Glomerular visceral epithelial cell (primary cell): ENCODE measurements around the gene HOTAIR.

Source experiments
- DNase-seq: peaks from one replicate; pipeline ENCODE4 v3.0.0-alpha.2; 2016; ENCODE audit errors: extremely low spot score

The HOTAIR gene

DNA sequence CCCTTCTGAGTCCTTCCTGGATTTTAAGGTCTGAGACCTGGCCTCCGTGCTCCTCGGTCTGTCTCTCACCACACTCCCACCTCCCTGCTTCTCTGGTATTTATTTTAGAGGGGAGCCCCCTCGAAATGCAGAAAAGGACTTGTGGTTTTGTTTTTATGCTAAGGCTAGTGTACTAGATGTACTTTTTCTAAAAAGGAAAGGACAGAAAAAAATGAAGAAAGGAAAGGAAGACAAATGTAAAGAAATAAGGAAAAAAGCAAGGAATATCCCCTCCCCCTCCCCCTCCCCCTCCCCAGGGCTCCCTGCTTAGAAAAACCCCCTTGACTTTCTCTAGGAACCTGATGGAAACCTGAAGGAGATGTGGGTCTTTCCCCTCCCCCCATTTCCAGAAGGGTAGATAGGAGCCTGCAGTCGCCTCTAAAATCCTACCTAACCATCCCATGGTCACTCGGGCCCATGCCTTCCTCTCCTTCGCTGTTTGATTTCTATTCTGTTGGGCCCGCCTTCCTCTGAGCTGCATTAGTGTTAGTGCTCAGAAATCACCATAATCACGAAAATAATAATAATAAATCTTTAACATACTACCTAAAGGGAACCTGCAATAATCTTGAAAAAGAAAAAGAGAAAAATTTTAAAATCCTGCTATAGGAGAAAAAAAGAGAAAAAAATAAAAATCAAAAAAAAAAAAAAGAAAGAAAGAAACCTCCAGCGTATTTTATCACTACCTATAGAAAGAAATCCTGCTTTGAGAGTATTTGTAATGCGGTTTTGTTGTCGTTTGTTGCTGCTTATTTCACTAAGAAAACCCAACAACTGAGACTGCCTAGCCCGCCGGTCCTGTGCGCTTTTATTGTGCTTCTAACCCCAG, 37.1 kb upstream of the HOTAIR start:
- DNase-seq: no peak

DNA sequence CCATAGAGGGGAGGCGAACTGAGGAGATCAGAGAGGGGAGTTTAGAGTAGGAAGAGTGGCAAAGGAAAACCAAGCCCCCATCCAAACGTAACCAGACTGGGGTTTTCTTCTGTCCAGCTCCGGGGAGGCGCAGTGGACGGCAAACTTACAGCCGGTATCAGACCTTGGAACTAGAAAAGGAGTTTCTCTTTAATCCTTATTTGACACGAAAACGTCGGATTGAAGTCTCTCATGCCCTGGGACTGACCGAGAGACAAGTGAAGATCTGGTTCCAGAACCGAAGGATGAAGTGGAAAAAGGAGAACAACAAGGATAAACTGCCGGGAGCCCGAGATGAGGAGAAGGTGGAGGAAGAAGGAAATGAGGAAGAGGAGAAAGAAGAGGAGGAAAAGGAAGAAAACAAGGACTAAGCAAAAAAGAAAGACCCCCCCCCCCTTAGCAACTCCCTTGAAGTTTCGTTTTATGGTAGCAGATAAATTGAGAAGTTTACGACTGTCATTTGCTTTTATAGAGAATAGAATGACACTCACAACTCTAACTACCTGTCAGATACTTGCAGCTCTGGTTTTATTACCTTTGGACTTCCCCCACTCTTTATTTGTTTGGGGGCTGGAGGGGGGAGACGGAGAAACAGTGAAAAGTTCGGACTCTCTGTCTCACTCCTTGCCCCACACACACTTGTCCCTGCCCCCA, 36.4 kb upstream of the HOTAIR start:
- no peak for DNase-seq

DNA sequence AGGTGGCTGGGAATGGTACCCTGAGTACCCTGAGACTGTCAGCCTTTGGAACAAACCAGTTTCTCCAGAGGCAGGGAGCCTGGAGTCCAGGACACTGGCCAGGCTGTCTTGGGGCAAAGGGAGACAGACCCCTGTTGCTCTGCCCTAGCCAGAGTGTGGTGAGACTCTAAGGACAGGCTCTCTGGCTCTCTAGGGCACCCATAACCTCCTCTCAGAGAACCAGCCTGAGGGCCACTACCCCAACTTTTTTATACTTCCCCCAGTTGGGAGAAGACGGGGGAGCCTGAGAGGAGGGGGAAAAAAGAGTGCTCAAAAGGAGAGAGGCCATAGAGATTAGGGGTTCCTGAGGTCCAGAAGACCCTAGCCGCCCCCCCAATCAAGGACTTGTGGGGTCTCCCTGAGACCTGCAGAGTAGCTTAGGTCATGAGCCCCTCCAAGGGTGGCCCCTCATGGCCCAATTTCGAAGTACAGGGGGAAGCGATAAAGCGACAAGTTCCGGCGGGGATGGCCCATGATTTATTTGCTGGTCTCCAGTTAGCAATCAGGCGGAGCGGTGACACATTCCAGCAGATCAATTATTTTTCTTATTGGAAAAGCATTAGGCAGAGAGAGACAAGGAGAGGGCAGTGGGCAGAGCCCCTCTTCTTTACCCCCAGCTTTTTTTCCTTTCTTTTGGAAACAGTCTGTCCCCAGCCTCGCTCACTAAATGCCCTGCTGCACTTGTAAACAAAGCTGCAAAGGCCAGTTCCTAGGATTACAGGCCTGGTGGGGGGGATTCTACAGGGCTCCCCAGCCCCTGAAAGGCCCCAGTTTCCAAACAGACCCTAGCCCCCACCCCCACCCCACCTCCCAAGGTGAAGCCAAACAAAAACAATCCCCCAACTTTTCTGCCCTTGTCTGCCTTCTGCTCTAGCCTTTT, 35.6 kb upstream of the HOTAIR start:
- no peak for DNase-seq

DNA sequence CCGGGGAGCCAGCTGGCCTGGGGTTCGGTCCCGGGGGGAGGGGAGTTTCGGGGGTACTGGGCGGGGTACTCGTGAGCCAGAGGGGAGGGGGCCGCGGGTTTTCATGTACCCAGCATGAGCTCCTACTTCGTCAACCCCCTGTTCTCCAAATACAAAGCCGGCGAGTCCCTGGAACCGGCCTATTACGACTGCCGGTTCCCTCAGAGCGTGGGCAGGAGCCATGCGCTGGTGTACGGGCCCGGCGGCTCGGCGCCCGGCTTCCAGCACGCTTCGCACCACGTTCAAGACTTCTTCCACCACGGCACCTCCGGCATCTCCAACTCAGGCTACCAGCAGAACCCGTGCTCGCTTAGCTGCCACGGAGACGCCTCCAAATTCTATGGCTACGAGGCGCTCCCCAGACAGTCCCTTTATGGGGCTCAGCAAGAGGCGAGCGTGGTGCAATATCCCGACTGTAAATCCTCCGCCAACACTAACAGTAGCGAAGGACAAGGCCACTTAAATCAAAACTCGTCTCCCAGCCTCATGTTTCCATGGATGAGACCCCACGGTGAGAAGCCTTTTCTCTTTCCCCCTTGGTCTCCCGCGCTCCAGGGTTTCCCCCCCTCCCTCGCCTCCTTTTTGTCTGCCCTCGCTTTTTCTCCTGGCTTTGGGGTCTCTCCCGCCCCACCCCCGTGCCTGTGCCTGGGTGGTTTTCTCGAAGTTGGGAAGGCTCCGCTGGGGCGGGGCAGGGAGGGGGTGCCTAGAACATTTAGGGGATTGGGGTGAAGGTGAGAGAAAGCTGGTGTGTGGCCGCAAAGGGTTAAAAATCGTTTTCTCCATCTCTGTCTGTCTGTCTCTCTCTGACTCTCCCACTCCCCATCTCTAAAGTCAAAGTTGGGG, 34.7 kb upstream of the HOTAIR start:
- no peak for DNase-seq

DNA sequence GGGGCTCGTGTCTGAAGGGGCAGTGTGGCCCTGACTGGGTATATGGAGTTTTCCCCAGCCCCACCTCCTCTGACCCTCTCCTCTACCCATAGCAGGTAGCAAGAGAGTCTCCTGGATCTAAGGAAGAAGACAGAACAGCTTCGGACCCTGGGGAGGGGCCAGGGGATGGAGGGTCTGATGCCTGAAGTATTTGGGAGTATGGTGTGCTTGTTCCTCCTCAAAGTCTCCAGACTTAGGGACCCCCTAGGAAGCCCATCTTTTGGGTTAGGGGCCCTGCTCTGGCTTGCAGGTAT, 33.5 kb upstream of the HOTAIR start:
- no peak for DNase-seq

DNA sequence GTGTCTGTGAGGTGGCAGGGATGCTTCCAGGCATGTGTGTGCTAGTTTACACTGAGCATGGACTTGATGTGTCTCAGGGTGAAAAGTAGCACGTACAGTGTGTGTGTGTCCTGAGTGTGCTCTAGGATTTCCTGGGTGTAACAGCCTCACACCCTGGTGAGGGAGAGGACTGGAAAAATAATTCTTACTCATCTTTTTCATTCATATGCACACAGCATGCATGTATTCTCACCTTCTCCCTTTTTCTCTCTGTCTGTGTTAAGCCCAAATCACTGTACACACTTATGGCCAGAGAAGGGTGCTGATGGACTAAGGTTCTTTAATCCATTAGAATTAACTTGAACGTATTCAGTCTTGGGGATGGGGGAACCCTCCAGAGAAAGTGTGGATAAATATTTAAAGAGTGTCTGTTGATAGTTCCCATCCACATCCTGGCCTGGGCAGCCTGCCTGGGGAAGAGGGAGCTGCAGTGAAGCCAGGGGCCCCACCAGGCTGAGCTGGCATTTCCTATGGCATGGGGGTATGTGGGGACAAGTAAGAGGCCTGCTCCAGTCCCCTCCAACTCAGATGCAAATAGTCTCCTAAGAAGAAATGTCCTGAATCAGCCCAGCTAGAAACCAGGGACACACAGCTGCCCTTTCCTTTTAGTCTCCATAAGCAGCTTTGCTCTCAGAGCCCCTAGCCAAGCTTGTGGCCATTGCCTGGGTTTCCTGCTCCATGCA, 32.9 kb upstream of the HOTAIR start:
- no peak for DNase-seq

DNA sequence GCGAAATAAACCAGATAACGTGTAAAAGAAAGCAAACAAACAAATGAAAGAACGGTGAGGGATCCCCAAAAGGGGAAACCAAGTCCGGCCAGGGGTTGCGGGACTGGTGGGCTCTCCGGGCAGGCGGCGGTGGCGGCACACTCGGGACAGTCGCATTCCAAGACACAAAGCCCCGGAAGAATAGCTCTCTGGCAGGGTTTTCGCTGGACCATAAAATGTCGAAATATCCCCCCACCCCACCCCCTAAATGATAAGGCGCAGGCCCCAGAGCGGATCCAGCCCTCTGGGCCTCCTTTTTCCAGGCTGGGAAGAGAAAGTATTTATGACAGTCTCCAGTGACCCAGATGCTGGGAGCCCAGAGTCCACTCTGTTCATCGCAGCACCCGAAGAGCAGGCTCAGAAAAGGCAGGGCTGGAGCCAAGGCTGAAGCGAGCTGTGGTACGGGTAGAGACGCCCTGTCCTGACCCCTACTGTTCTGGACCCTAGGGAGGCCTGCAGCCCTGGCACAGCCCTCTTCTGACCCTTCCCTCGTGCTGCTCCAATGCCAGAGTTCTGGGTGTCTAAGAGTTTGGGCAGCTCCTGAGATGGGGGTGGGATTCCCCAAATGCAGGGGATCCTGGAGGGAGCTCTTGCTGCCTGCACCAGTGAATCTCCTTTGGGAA, 31.9 kb upstream of the HOTAIR start:
- no peak for DNase-seq

DNA sequence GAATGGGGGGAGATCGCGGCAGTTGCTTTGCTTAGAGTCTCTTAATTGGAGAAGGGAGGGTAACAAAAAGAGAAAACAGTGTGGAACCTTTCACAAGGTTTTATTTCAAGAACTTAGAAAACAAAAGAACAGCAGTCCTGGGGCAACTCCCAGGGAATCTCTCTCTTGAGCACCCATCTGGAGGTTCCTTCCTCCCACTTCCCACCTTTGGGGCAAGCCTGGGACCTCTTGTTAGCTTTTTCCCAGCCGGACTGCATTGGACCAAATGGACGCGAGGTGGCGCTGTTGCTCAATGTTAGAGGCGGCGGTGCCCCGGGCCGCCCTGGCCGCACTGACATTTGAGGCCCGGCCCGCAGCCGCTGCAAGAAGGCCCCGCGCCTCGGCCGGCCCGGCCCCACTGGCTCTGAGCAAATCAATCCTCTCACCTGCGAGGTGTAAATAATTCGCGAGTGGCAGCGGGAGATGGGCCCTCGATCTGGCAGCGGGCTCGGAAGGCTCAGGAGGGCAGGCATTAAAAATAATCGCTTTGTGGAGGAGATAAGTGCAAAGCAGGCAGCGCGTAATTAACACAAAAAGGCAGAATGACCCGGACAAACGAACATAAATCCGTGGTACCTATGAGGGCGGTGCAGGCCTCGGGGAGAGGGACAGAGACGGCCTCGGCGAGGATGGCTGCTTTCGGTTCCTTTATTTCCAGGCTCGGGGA, 31.3 kb upstream of the HOTAIR start:
- DNase-seq: peak; percentile 84

DNA sequence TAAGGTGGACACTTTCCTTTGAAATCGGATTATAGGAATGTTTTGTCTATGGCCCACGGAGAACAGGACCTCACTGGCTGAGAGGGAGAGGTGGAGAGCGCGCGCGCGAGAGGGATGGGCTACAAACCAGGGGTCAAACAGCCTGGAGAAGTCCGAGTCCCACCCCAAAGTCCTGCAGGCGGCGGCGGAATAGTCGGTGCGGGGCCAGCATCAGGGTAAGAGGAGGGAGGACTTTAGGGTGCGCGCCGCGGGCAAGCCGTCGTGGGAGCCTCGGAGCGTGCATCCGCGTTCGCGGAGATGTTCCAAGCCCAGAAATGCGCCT, 30.7 kb upstream of the HOTAIR start:
- DNase-seq: no peak

DNA sequence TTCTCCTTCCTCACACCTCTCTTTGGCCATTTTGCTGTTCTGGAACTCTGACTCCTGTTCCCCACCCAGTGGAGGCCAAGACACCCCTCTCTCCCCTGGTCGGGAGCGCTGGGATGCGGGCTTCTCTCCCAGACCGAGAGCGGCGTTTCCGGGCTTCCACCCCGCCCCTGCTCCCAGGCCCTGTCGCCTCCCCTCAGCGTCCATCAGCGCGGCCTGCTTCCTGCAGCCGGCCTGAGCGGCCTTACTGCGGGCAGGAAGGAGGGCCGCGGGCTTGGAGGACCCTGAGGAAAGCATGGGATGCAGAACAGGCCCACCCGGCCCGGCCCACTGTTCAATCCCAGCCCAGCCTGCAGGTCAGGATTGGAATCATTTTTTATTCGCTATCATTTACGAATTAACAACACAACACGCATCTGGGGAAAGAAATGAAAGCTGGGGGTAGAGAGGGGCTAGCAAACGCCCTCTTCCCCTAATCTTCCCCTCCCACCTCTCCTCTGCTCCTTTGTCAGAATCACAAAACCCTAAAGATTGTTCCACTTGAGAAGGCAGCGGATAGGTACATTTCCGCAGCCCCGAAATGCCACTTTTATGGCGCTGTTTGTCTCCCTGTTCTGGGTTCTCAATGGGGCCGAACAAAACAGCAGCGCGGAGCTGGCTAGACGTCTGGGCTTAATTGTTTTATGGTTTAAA, 30.2 kb upstream of the HOTAIR start:
- no peak for DNase-seq

DNA sequence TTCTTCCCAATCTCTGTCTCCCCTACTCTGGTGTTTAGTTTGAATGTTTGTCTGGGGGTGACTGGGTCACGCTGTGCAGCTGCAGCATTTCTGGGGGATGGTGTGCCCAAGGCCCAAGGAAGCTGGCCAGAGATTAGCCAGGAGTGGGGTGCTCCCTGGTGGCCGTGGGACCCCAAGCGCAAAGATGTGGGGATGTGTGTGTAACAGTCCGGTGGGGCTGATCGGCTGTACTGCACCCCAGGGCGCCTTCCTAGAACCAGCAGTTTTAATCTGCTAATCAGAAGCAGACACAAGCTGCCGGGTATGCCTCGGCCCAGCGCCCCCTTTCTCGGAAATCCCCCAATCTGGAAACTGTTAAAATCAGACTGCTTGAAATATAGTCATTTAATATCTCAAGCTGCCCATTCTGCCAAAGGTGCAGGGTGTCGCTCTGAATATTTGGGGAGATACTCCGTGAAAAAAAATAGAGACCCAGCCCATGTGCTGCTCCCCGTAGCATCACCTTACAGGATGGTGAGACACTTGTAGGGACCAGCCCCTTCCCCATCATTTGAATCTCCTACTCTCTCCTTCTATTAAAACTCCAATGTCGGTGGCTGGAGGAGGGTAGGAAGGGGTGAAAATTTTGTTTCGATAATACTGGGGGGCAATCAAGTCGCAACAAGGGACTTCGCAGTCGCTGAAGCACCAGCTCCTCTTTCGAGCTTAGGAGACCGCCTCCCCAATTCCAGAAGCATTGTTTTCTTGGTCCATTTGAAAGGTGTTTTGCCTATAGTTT, 29.5 kb upstream of the HOTAIR start:
- DNase-seq: no peak

DNA sequence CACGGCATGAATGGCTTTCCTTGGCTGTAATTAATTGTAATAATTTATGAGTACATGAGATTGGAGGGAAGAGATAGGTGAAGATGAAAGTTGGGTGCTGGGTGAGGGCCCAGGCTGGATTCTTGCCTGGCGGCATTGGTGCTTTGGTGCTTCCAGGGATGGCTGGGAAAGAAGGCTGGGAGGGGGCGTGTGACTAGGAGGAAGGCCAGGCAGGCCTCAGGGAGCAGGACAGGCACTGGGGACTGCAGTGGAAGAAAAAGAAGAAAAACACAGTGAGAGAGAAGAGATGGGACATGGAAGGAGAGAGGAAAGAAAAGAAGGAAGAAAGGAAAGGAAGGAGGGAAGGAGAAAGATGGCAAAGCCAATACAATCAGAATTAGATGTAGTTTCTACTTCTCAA, 28.9 kb upstream of the HOTAIR start:
- DNase-seq: no peak

DNA sequence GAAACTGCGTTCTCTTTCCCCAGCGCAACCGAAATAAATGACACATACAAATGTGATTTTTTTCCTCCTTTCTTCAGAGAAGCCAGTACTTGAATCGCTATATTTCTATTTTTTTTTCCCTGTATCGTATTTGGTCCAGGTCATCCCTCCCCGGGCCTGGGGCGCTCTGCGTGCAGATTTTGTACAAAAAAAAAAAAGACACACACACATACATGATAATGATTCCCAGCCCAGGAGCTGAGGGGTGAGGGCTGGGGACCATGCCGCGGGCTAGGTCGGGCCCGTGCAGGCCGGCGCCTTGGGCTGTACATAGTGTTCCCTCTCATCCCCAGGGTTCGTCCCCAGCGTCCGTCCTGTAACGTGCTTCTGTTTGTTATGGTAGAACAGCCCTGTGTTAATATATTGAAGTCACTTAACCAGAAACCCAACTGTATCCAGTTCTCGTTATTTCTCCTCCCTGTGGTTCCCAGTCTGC, 28.2 kb upstream of the HOTAIR start:
- DNase-seq: no peak

DNA sequence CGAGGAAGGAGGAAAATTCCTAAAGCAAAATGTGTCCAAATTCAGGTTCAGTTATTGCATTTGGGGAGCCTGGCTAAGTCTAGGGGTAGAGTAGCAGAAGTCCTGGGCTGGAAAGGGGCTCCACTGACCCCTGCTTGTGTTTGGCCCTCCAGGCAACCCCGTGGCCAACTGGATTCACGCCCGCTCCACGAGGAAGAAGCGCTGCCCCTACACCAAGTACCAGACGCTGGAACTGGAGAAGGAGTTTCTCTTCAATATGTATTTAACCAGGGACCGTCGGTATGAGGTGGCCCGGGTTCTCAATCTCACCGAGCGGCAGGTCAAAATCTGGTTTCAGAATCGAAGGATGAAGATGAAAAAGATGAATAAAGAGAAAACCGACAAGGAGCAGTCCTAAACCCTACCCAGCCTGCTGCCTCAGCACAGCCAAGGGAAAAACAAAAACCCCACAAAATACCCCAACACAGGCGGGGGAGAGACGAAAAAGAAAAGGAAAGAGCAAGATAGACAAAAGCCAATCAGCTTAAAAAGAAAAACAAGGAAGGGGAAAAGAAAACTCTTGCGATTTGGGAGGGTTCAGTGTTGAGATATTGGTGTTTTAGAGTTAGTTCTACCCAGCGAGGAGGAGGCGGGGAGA, 27.6 kb upstream of the HOTAIR start:
- DNase-seq: no peak

DNA sequence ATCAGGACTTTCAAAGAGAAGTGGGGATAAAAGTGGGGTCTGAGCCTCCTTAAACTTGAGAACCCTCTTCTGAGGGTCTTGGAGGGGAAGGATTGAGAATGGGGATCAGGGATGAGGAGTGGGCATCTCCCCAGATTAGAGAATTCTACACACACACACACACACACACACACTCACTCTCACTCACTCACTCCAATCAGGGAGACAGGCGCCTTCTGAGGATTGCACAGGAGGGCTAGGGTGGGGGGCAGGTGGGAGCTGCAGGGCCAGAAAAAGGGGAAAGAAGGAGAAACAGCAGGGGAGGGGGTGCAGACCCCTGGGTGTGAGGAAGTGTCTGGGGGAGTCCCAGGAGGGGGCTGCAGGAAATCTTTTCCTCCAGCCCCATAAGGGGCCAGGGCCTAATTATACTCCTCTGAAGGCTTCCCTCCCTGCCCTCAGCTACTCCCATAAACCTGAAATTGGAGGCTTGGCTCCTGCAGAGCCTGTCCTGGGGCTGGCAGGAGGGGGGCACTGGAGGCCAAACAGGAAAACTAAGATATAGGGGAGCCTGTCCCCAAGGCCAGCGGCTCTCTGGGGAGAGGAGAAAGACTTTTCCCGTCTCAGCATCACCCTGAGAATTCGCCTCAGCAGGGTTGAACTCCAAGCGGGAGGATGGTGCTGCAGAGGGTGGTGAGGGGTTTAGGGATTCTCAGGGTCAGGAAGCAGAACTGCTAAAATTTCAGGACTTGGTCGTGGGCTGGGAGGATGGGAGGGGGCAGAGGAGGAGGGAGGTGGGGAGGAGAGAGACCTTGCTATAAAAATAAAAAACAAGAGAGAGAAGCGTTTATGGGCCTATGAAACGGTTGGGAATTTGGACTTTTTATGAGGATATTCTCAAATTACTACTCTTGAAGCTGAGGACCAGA, 26.8 kb upstream of the HOTAIR start:
- DNase-seq: no peak
